AG04450 (cell line): Measurements from ENCODE around the gene ETFA. TPM values are rescaled to one million over a fixed set of nuclear protein-coding genes. Genes with fewer than 3 reads are reported as not detected.

Experiments used
- CTCF ChIA-PET: fragments of 300-600, 350-600 bp; formaldehyde crosslinking; extraction: SDS; loops from one replicate; lab custom pipeline; 2022; ENCODE audit warnings: antibody characterized with exemption, inconsistent platforms; lab: Charles Lee
- POLR2A ChIA-PET: fragments of 350-600 bp; formaldehyde crosslinking; extraction: SDS; loops from one replicate; lab custom pipeline; 2021; ENCODE audit warnings: antibody characterized with exemption, inconsistent platforms; lab: Yijun Ruan, JAX
- DNase-seq: peaks from one replicate; pipeline ENCODE4 v3.0.0-alpha.2; 2011; ENCODE audit warnings: low read depth, low spot score
- H3K27ac ChIP-seq: one replicate; pipeline ENCODE4 v1.5.1; 2012; ENCODE audit warnings: low read depth, low read length, control low read depth
- H3K27me3 ChIP-seq: one replicate; pipeline ENCODE4 v1.6.0; 2012; ENCODE audit warnings: low read length; ENCODE audit not compliant: control insufficient read depth, insufficient read depth
- H3K4me3 ChIP-seq: 2 replicates; pipeline ENCODE4 v1.5.1; 2011; ENCODE audit warnings: mild to moderate bottlenecking, low read depth, low read length, control low read depth
- H3K9me3 ChIP-seq: 2 replicates; pipeline ENCODE4 v1.5.1; 2012; ENCODE audit warnings: low read length; ENCODE audit not compliant: control insufficient read depth, insufficient read depth
- polyA plus RNA-seq: library from polyadenylated mRNA; depleted of rRNA; stranded (reverse); fragments of >200 nt; gene quantifications from 2 replicates; pipeline ENCODE4 v1.2.3, GENCODE V29; 2011; rRNA removed
- TF ChIP-seq, protein P1 (sequence below): IDR thresholded peaks from 2 replicates; pipeline ENCODE4 v1.5.1; 2011; ENCODE audit warnings: low read depth, low read length, control low read depth, inconsistent platforms

The ETFA gene
- polyA plus RNA-seq, 1 experiment, result 208 TPM

- no peak for DNase-seq
- CTCF ChIA-PET, result interaction anchor here (1.2 kb wide), 1 partner anchor 23 kb away, joined by 3 read pairs; no protein-coding TSS in a partner anchor
- H3K4me3 ChIP-seq, result no peak overlapping the region
- no peaks in the 10 kb centered on the region; the same call in 1 of the 2 replicates for H3K9me3 ChIP-seq
- POLR2A ChIA-PET, result interaction anchor here (0.6 to 1.0 kb wide), 2 partner anchors 9 to 16 kb away, joined by 3 read pairs; no protein-coding TSS in a partner anchor
- no peak overlapping the region for H3K27ac ChIP-seq
- TF ChIP-seq, protein P1, sequence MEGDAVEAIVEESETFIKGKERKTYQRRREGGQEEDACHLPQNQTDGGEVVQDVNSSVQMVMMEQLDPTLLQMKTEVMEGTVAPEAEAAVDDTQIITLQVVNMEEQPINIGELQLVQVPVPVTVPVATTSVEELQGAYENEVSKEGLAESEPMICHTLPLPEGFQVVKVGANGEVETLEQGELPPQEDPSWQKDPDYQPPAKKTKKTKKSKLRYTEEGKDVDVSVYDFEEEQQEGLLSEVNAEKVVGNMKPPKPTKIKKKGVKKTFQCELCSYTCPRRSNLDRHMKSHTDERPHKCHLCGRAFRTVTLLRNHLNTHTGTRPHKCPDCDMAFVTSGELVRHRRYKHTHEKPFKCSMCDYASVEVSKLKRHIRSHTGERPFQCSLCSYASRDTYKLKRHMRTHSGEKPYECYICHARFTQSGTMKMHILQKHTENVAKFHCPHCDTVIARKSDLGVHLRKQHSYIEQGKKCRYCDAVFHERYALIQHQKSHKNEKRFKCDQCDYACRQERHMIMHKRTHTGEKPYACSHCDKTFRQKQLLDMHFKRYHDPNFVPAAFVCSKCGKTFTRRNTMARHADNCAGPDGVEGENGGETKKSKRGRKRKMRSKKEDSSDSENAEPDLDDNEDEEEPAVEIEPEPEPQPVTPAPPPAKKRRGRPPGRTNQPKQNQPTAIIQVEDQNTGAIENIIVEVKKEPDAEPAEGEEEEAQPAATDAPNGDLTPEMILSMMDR, result no peak
- H3K27me3 ChIP-seq, result peaks cover 4% of the 10 kb centered on the region
Observed at GRCh38 chr15:76168237-76168984, 142.9 kb downstream of the ETFA start.

- no peak overlapping the region for H3K4me3 ChIP-seq
- H3K9me3 ChIP-seq, result no peaks in the 10 kb centered on the region; the same call in 1 of the 2 replicates
- no peak overlapping the region for H3K27ac ChIP-seq
- CTCF ChIA-PET, result interaction anchor here (1.1 kb wide), 1 partner anchor 27 kb away, joined by 3 read pairs; no protein-coding TSS in a partner anchor
- POLR2A ChIA-PET, result no interaction called here
- TF ChIP-seq, protein P1, result no peak
- DNase-seq, result no peak
- no peaks in the 10 kb centered on the region for H3K27me3 ChIP-seq
Observed at GRCh38 chr15:76165951-76166350, 145.3 kb downstream of the ETFA start.

Other genes starting within 250 kb of the ETFA start
- gene ISL2, start 25.3 kb upstream of the ETFA start, polyA plus RNA-seq, result 0.82 and 0.83 TPM in 2 replicates